Renal cortex interstitium (tissue), 15 donors: ENCODE results near the gene EIF4G2. TPM values are rescaled to one million over a fixed set of nuclear protein-coding genes. Genes with fewer than 3 reads are reported as not detected.
A peak's percentile ranks its signal among the peaks of the same experiment; 100 is the strongest.
"Not testable (repeated sequence)": the region's sequence is repeated elsewhere in the genome, so short reads cannot be mapped to it uniquely, and the experiment has no call there.

Experiments used
- DNase-seq, 11 donors: peaks; one replicate each; pipeline ENCODE4 v3.0.0-alpha.2; 2013; ENCODE audit warnings: low read depth in 9 of 11, low spot score in 4 of 11; ENCODE audit errors: extremely low read depth in 1 of 11
- long read RNA-seq, 16 experiments: transcript quantifications; one replicate each; lab custom pipeline, GENCODE V29; 2026
- polyA plus RNA-seq, 3 donors: library from polyadenylated mRNA; unstranded; fragments of 120-200 nt; gene quantifications; one replicate each; pipeline ENCODE4 v1.2.1, GENCODE V29; 2013; ENCODE audit not compliant: insufficient read length in 3 of 3

EIF4G2 gene
- 100 to 1,000 TPM; 791 to 984 (median 866) TPM for polyA plus RNA-seq
- long read RNA-seq, donor 1, transcript EIF4G2-201 (22 exons, 3,978 nt) = major isoform, 24 of 195 reads
- long read RNA-seq, donor 1, transcript EIF4G2-204 (3 exons, 690 nt) = minor isoform, 9 of 195 reads
- long read RNA-seq, donor 1, transcript EIF4G2-228 (2 exons, 523 nt) = minor isoform, 10 of 195 reads
- long read RNA-seq, donor 1, partial matches to known transcripts = 148 of 195 reads
- long read RNA-seq, donor 1, other reads (novel, unspliced or antisense) = 0 of 195 reads
- long read RNA-seq, donor 2, transcript EIF4G2-201 (22 exons, 3,978 nt) = major isoform, 21 of 198 reads
- long read RNA-seq, donor 2, transcript EIF4G2-204 (3 exons, 690 nt) = minor isoform, 8 of 198 reads
- long read RNA-seq, donor 2, transcript EIF4G2-228 (2 exons, 523 nt) = minor isoform, 11 of 198 reads
- long read RNA-seq, donor 2, partial matches to known transcripts = 153 of 198 reads
- long read RNA-seq, donor 2, other reads (novel, unspliced or antisense) = 0 of 198 reads
- long read RNA-seq, donor 3, transcript EIF4G2-228 (2 exons, 523 nt) = minor isoform, 13 of 316 reads
- long read RNA-seq, donor 3, transcript EIF4G2-204 (3 exons, 690 nt) = minor isoform, 11 of 316 reads
- long read RNA-seq, donor 3, transcript EIF4G2-201 (22 exons, 3,978 nt) = major isoform, 45 of 316 reads
- long read RNA-seq, donor 3, partial matches to known transcripts = 243 of 316 reads
- long read RNA-seq, donor 3, other reads (novel, unspliced or antisense) = 0 of 316 reads
- long read RNA-seq, donor 4, transcript EIF4G2-201 (22 exons, 3,978 nt) = major isoform, 35 of 156 reads
- long read RNA-seq, donor 4, transcript EIF4G2-228 (2 exons, 523 nt) = minor isoform, 5 of 156 reads
- long read RNA-seq, donor 4, partial matches to known transcripts = 107 of 156 reads
- long read RNA-seq, donor 4, other reads (novel, unspliced or antisense) = 0 of 156 reads
- long read RNA-seq, donor 5 = 0 reads
- long read RNA-seq, donor 6, transcript EIF4G2-201 (22 exons, 3,978 nt) = major isoform, 20 of 236 reads
- long read RNA-seq, donor 6, transcript EIF4G2-228 (2 exons, 523 nt) = minor isoform, 17 of 236 reads
- long read RNA-seq, donor 6, transcript EIF4G2-204 (3 exons, 690 nt) = minor isoform, 9 of 236 reads
- long read RNA-seq, donor 6, partial matches to known transcripts = 184 of 236 reads
- long read RNA-seq, donor 6, other reads (novel, unspliced or antisense) = 0 of 236 reads
- long read RNA-seq, donor 7, transcript EIF4G2-228 (2 exons, 523 nt) = minor isoform, 13 of 281 reads
- long read RNA-seq, donor 7, transcript EIF4G2-201 (22 exons, 3,978 nt) = major isoform, 42 of 281 reads
- long read RNA-seq, donor 7, transcript EIF4G2-204 (3 exons, 690 nt) = minor isoform, 13 of 281 reads
- long read RNA-seq, donor 7, partial matches to known transcripts = 207 of 281 reads
- long read RNA-seq, donor 7, other reads (novel, unspliced or antisense) = 0 of 281 reads
- long read RNA-seq, donor 8, transcript EIF4G2-204 (3 exons, 690 nt) = minor isoform, 11 of 768 reads
- long read RNA-seq, donor 8, transcript EIF4G2-228 (2 exons, 523 nt) = minor isoform, 10 of 768 reads
- long read RNA-seq, donor 8, transcript EIF4G2-201 (22 exons, 3,978 nt) = major isoform, 64 of 768 reads
- long read RNA-seq, donor 8, partial matches to known transcripts = 672 of 768 reads
- long read RNA-seq, donor 8, other reads (novel, unspliced or antisense) = 5 of 768 reads
- long read RNA-seq, donor 9, transcript EIF4G2-204 (3 exons, 690 nt) = minor isoform, 9 of 192 reads
- long read RNA-seq, donor 9, transcript EIF4G2-201 (22 exons, 3,978 nt) = major isoform, 34 of 192 reads
- long read RNA-seq, donor 9, partial matches to known transcripts = 143 of 192 reads
- long read RNA-seq, donor 9, other reads (novel, unspliced or antisense) = 0 of 192 reads
- long read RNA-seq, donor 10, transcript EIF4G2-228 (2 exons, 523 nt) = minor isoform, 6 of 230 reads
- long read RNA-seq, donor 10, transcript EIF4G2-204 (3 exons, 690 nt) = minor isoform, 7 of 230 reads
- long read RNA-seq, donor 10, transcript EIF4G2-201 (22 exons, 3,978 nt) = major isoform, 30 of 230 reads
- long read RNA-seq, donor 10, partial matches to known transcripts = 182 of 230 reads
- long read RNA-seq, donor 10, other reads (novel, unspliced or antisense) = 0 of 230 reads
- long read RNA-seq, donor 11, transcript EIF4G2-228 (2 exons, 523 nt) = minor isoform, 5 of 143 reads
- long read RNA-seq, donor 11, transcript EIF4G2-201 (22 exons, 3,978 nt) = major isoform, 34 of 143 reads
- long read RNA-seq, donor 11, transcript EIF4G2-202 (21 exons, 3,346 nt) = minor isoform, 7 of 143 reads
- long read RNA-seq, donor 11, partial matches to known transcripts = 94 of 143 reads
- long read RNA-seq, donor 11, other reads (novel, unspliced or antisense) = 0 of 143 reads
- long read RNA-seq, donor 12, transcript EIF4G2-201 (22 exons, 3,978 nt) = major isoform, 16 of 55 reads
- long read RNA-seq, donor 12, partial matches to known transcripts = 29 of 55 reads
- long read RNA-seq, donor 12, other reads (novel, unspliced or antisense) = 0 of 55 reads
- long read RNA-seq, donor 13 = 0 reads
- long read RNA-seq, donor 14, transcript EIF4G2-201 (22 exons, 3,978 nt) = major isoform, 35 of 164 reads
- long read RNA-seq, donor 14, transcript EIF4G2-204 (3 exons, 690 nt) = minor isoform, 6 of 164 reads
- long read RNA-seq, donor 14, partial matches to known transcripts = 114 of 164 reads
- long read RNA-seq, donor 14, other reads (novel, unspliced or antisense) = 0 of 164 reads
- long read RNA-seq, donor 15, transcript EIF4G2-201 (22 exons, 3,978 nt) = major isoform, 19 of 70 reads
- long read RNA-seq, donor 15, partial matches to known transcripts = 45 of 70 reads
- long read RNA-seq, donor 15, other reads (novel, unspliced or antisense) = 0 of 70 reads
- long read RNA-seq, donor 16, full-length matches to known transcripts = 124 of 567 reads
- long read RNA-seq, donor 16, partial matches to known transcripts = 443 of 567 reads
- long read RNA-seq, donor 16, other reads (novel, unspliced or antisense) = 0 of 567 reads

GRCh38 chr11:10808553-10809372, at the start of gene EIF4G2:
Gene EIF4G2, minus strand, starts transcription at chr11:10808926.
- DNase-seq = peak; percentile 96 to 99 (median 98)

GRCh38 chr11:10857709-10858438, 49.1 kb upstream of the EIF4G2 start, which contains the start of gene ZBED5:
Gene ZBED5, minus strand, starts transcription at chr11:10858053. Its CDS starts 3,108 bp downstream, at chr11:10854945.
- DNase-seq = peak; percentile 92 to 98 (median 97)

- DNase-seq = peak in 2 of 11 donors; percentile 34 to 49
Measured at GRCh38 chr11:10857459-10857708, 48.7 kb upstream of the EIF4G2 start.

GRCh38 chr11:10856689-10857458, 48.1 kb upstream of the EIF4G2 start:
- DNase-seq = peak in 7 of 11 donors; percentile 26 to 73 (median 51)

GRCh38 chr11:10855295-10855694, 46.6 kb upstream of the EIF4G2 start:
- DNase-seq = no peak

- DNase-seq = no peak
Measured at GRCh38 chr11:10847960-10848860, 39.5 kb upstream of the EIF4G2 start.

GRCh38 chr11:10846660-10847059, 37.9 kb upstream of the EIF4G2 start:
- DNase-seq = no peak

- no peak for DNase-seq
Measured at GRCh38 chr11:10845589-10845988, 36.9 kb upstream of the EIF4G2 start.

- no peak for DNase-seq
Measured at GRCh38 chr11:10844796-10845195, 36.1 kb upstream of the EIF4G2 start.

- no peak for DNase-seq
Measured at GRCh38 chr11:10844356-10844755, 35.6 kb upstream of the EIF4G2 start.

GRCh38 chr11:10838881-10839280, 30.2 kb upstream of the EIF4G2 start:
- DNase-seq = no peak

- DNase-seq = no peak
Measured at GRCh38 chr11:10838083-10838482, 29.4 kb upstream of the EIF4G2 start.

GRCh38 chr11:10836884-10837283, 28.2 kb upstream of the EIF4G2 start:
- not testable (repeated sequence) for DNase-seq
